IPS-NIHi7 (cell line): ENCODE measurements around the gene BHLHE23.

Source experiments
- DNase-seq: peaks from one replicate; pipeline ENCODE4 v3.0.0; 2012; ENCODE audit warnings: mixed read lengths; ENCODE audit errors: extremely low spot score

The BHLHE23 gene

DNA sequence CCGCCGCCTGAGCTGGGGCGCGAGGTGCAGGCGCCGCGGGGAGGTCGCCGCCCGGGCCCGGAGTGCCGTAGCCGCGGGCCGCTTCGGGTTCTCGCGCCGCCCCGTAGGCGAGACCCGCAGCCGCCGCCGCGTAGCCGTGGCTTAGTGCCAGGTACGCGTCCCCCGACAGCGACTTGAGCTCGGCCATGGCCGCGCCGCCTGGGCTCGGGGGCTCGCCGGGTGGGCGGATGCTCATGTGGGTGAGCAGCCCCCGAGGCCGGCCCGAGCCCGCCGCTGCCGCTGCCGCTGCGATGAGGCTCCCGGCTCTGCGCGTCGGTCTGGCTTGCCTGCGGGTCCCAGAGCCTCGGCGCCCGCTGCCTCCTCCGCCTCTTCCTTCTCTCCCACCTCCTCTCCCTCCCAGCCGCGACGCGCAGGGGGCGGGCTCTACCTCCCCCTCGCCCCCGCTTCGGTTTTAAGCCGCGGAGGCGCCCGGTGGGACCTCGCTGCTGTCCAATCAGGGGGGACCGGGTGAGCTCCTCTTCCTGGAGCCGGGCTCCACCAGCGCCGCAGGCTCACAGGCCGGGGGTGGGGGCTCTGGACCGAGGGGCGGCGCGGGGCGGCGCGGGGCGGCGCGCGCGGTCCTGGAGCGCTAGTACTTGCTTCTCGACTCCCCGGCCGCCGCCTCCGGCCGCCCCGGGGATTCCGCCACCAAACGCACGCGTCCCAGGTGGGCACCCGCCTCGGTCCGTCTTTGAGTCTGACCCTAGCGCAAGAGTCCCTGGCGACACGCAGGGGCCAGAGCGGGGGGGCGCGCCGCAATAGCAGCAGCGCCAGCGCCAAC, at the start of gene BHLHE23:
Gene BHLHE23, minus strand, starts transcription at position 425 of the 820 bp plus-strand sequence. Its CDS starts 190 bp downstream, at position 235.
- peak; percentile 80 for DNase-seq

DNA sequence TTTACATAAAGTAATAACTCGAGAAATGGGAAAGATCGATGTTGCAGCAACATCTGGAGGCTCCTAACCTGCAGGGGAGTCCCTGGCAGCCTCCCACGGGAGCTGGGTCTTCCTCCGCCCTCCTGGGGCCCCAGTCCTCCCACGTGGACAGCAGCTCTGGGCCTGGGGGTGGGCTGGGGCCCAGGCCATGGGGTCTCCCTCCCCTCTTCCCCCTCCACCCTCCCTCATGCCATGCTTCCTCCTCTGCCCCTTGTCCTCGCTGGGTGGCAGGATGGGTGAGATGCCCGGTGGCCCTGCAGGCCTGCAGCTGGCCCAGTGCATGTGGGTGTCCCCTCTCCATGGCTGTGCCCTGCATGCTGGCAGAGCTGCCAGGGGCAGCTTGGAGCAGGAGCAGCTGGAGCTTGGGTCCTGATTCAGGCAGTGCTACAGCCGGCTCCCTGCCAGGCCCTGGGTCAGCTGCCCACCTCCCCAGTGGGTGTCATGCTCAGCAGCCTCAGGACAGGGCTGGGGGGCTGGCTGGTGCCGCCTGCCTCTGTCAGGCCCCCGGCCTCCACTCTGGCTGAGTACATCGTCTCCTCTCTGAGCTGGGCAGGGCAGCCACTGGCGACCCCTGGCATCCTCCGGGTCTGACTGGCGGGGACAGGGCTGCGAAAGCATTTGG, 48.9 kb upstream of the BHLHE23 start:
- no peak for DNase-seq

DNA sequence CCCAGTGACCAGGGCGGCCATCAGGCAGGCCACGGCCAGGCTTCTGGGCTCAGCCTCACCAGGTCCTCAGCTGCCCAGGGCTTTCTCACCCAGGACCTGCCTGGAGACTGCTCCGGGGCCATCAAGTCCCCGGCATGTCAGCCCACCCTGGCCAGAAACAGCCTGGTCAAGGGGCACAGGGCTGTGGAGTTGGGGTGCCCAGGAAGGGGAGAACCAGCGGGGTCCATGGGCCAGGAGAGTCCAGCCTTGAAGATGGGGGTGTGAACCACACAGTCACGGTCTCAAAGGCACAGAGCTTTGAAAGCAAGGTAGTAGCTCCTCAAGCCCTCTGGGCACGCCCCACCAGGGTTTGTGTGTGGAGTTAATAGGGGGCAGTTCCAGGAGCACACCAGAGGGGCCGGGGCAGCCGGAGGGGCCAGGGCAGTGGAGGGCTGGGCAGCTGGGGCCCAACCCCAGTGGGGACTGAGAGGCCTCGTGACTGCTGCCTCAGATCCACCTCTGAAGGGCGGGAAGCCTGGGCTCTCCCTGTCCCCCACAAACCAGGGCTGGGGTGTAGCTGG, 48.0 kb upstream of the BHLHE23 start:
- DNase-seq: no peak

DNA sequence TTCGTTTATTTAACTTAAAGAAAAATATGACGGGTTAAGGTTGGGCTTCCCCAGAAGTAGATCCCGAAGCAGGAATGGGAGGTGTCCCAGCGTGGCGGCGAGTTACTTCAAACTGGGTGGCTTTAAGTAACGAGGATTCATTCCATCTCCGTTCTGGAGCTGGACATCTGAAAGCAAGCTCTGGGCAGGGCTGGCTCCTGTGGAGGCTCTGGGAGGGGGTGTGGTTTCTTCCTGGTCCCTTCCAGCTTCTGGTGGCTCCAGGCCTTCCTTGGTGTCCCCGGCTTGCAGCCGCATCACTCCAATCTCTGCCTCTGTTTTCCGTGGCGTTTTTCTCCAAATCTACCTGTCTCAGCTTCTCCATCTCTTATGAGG, 47.3 kb upstream of the BHLHE23 start:
- no peak for DNase-seq

DNA sequence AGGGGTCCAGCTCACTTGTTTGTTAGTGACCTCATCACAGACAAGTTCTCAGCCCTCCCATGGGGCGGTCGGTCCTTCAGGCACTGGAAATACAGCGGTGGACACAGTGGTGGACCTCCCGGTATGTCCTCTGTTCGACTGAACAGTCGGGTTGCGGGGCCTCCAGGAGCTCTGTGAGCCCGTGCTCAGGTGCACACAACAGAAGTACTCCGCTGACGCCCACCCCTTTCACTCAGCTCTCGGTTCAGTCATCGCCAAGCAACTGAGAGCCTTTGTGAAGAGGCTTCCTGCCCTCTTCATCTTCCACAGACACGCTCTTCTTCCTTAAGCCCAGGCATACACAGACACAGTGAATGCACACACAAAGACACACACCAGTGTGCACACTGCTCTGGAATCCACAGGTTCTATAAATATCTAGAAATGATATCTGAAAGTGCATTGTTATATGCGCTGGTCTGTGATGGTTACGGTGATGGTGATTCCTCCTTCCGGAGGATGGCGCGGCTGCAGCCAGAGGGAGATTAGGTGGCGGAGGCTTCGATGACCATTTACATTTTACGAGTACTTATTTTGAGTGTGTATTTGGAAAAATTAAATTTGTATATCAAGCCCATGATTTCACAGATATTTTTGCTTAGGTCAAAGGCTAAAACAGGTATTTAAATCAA, 46.8 kb upstream of the BHLHE23 start:
- DNase-seq: no peak

DNA sequence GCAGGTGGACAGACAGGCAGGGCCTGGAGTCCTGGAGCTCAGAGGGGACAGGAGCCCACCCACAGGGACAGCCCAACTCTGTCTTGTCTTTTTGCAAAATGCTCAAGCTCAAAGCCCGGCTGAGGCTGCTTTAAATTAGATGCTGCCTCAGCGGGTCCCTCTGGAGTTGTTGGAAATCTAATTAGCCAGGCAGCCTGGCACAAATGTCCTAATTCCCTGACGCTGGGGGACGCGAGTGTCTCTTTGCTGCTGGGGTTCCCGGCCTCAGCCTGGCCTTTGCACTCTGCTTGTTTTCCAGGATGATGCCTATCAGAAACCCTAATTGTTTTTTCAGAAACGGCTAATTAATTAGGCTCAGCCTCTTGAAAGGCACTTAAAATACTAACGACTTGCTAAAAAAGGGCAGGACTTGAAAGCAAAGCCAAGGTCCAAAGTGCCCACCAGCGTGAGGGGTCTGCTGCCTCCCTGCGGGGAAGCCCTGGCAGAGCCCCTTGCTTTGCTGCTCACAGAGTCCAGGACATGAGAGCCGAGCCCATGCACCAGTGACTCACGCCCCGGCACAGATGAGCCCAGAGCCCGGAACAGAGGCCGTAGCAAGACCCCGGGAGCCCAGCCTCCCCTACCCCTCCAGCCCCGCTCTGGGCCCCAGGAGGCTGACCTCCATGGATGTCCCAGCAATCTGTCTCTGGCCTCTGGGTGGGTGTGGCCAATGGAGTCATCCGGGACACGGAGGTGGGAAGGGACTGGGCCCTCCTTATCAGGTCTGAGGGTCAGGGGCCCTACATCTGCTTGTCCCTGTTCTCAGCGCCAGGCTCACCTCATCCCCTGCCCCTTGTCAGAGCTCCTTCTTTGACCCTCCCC, 46.0 kb upstream of the BHLHE23 start:
- DNase-seq: no peak

DNA sequence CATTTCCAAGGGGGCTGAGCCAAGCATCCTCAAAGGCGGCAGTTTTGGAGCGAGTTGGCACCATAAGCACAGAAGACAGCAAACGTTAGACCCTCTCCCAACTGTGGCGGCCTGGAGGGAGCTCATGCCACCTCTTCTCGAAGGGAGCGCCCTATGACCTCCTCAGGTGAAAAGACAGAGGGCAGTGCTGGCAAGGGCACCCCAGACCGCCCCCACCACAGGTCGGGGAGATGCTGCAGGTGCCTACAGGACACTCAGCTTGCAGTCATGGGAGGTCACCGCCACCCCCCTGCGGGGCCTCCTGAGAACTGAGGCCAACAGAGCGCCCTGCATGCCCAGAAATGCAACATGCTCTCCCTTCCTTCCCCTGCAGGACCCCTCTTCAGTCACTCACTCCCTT, 45.1 kb upstream of the BHLHE23 start:
- DNase-seq: no peak

DNA sequence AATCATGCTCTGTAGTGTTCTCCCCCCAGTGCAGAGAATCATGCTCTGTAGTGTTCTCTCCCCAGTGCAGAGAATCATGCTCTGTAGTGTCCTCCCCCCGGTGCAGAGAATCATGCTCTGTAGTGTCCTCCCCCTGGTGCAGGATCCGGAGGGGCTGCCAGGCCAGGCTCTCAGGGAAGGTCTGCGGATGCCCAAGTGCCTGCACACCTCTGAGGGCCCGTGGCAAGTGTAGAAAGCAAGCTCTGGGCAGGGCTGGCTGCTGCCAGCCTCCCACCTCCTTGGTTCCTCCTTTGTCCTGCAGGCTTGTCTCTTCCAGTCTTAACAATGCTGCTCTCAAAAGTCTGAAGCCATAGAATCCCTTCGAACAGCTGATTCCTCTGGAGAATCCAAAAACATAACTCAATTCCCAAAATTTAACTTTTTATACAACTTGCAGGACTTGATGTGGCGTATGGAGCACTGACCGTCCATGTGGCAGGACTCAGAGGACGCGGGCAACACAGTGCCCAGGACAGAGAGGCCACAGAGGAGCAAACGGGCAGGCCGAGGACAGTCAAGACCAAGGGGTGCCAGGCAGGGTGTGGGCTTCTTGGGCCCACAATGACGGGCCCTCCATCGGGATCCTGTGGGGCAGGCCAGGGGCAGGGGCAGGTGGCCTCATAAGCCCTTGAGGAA, 44.6 kb upstream of the BHLHE23 start:
- no peak for DNase-seq

DNA sequence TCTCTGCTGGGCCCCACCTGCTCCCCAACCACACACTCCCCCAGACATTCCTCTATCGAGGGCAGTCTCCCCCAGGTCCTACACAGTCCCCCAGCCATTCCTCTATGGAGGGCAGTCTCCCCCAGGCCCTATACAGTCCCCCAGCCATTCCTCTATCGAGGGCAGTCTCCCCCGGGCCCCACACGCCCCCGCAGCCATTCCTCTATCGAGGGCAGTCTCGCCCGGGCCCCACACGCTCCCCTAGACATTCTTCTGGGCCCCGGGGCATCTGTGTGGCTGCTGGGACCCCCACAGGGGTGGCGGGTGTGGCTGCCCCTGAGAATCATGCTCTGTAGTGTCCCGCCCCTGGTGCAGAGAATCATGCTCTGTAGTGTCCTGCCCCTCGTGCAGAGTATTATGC, 43.6 kb upstream of the BHLHE23 start:
- no peak for DNase-seq

DNA sequence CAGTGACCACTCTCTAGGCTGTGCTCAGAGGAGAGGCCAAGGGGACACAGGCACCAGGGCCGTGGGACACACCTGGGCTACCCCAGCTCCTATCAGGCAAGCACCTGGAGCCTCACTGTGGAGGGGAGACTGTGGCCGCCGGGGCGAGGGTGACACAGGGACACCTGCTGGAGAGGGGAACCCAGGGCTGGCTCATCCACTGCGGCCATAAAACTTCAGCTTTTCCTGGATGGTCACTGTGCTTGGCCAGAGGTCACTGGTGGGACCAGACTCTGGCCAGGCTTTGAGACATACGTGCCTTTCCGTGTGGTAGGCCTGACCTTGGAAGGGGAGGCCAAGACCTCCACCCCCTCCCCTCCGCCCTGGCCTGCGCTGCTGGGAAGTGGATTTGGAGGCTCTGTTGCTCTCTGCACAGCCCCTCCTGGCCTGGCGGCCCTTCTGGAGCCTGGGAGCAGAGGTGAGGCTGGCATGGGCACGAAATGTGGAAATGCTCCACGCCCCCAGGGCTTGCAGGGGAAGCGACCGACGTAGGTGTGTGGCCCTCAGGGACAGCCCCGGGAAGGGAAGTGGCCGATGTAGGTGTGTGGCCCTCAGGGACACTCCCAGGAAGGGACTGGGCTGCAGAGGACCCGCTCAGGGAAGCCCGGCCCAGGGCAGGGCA, 42.9 kb upstream of the BHLHE23 start:
- DNase-seq: no peak

DNA sequence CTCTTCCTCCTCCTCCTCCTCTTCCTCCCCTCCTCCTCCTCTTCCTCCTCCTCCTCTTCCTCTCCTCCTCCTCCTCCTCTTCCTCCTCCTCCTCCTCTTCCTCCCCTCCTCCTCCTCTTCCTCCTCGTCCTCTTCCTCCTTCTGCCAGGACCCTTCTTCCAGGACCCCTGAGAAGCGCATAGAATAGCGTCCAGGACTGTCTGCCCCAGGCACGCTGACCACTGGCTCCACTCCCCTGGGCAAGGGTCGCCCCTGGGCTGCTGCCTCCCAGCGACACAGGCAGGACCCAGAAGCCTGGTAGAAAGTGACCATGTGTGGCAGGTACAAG, 42.4 kb upstream of the BHLHE23 start:
- DNase-seq: no peak

DNA sequence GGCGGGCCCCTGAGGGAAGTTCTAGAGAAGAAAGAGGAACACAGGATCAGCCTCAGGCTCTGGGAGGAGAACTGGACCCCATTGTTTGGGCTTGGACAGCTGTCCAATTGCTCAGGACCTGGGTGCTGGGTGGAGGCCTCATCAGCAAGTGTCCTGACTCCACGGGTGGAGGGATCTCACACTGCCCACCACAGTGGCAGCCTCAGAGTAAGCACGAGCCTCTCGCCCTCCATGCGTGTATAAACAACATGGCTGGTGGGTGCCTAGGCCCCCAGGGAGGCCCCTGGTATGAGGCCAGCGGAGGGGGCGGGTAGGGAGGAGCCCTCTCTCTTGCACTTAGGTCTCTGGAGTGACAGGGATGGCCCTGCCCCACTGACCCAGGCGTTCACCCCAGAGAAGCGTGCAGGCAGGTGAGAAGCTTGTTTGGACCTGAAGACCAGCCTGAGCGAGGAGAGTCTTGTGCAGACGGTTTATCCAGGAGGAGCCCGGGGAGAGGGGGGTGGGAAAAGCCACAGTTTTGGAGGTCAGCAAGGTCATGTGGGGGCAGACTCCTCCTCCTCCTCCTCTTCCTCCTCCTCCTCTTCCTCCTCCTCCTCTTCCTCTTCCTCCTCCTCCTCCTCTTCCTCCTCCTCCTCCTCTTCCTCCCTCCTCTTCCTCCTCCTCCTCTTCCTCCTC, 41.9 kb upstream of the BHLHE23 start:
- DNase-seq: no peak

DNA sequence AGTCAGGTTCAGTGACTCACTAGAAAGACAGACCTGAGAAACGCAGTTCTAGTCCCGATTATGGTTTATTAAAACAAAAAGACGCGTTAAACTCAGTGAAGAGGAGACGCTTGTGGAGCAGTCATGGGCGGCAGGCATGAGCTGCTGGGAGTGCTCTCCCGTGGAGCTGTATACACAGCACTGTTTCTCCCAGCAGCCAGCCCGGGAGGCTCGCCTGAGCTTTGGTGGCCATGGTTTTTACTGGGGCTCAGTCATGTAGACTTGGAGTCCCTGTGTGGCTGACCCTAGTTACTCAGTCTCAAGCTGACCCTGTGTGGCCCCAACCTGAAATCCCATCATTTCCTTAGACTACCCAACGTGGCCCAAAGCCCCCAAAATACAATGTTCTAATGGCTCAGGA, 41.2 kb upstream of the BHLHE23 start:
- DNase-seq: no peak

DNA sequence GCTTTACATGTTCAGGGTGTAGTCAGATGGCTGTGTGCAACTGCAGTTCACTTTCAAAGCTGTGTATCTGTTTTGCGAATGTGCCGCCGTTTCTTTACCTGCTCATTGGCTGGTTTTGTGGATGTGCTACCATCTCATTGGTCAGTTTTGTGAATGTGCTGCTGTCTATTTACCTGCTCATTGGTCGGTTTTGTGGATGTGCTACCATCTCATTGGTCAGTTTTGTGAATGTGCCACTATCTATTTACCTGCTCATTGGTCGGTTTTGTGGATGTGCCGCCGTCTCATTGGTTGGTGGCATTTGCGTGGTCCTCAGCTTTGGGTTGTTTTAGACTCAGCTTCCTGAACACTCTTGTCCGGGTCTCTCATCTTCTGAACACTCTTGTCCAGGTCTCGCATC, 40.5 kb upstream of the BHLHE23 start:
- DNase-seq: no peak

DNA sequence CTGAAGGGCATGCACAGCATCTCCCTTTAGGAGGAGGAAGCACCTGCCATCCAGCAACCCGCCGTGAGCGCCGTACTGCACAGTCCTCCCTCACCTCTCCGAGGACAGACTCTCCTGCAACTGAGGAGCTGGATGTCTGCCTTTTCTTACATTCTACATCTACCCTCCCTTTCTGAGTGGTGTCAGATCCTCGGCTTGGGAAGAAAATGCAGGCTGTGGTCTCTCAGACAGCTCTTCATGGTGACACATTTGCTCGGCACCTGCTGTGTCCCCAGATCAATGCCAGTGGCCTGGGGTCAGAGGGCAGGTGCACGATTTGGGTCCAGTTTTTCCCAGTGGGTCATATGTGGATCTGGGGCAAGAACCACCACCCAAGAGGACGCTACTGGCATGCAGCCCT, 40.1 kb upstream of the BHLHE23 start:
- DNase-seq: no peak

DNA sequence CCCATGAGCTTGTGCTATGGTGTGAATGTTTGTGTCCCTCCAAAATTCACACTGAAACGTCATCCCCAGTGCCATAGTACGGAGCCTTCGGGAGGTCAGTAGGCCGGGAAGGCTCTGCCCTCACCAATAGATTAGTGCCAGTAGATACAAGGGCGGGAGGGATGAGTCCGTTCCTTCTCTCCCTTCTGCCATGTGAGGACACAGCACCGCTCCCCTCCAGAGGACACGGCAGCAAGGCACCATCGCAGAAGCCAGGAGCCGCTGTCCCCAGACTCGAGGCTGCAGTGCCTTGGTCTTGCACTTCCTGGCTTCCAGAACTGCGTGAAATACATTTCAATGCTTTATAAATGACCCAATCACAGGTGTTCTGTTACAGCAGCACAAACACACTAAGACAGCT, 39.2 kb upstream of the BHLHE23 start:
- no peak for DNase-seq

DNA sequence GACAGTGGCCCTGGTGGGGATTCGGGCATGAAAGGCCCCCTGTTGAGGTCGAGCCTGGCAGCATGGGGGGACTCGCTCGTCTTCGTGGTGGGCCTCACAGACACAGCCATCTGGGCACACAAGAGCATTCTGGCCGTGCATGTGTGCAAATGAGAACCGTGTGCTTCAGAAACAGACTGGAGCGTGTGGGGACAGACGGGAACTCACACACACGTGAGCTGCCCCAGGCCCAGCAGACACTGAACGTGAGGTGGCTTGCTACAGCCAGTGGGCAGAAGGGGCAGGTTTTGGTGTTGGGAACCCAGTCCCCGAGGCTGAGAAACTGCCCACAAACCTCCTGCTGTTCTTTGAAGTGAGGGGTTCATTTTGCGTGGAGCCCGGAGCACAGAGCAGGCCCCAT, 38.6 kb upstream of the BHLHE23 start:
- DNase-seq: no peak

DNA sequence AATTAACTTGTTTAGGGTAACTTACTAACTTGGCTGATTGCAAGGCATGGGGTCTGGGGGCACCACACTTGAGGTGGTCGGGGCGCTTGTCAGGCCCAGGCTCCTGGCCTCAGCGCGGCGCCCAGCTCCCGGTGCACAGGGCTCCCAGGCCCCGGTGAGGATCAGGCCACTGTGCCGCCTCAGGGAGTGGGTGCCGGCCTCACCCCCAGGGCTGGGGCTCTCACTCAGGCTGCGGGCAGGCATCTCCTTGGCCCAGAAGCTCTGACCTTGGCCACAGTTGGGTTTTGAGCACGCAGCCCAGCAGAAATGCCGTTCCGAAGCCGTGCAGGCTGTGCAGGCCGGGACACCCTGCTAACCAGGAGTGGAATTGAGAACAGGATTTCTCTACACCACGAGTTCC, 37.8 kb upstream of the BHLHE23 start:
- DNase-seq: no peak

DNA sequence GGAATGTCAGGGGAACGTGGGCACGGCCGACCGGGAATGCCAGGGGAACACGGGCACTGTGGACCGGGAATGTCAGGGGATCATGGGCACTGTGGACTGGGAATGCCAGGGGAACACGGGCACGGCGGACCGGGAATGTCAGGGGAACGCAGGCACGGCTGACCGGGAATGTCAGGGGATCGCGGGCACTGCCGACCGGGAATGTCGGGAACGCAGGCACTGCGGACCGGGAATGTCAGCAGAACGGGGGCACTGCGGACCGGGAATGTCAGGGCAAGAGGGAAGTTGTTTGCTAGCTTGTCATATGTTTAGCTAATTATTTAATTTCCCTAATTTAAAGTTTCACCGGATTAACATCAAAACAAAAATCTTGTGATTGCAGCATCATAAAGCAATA, 37.4 kb upstream of the BHLHE23 start:
- no peak for DNase-seq
